A673 (cell line): Measurements from ENCODE around the gene BPIFB2. TPM values are rescaled to one million over a fixed set of nuclear protein-coding genes. Genes with fewer than 3 reads are reported as not detected.

Source experiments
- BruUV-seq: library from RNA; stranded (reverse); fragments of 400-500 nt; replicated peaks from 2 replicates; lab custom pipeline; 2021; lab: Mats Ljungman, UMichigan
- CTCF ChIA-PET: fragments of 300-600 bp; sonication (Branson Sonifier 250); formaldehyde crosslinking; loops from one replicate; lab custom pipeline; 2022; ENCODE audit warnings: antibody characterized with exemption; lab: Charles Lee
- POLR2A ChIA-PET: fragments of 300-600 bp; sonication (Branson Sonifier 250); formaldehyde crosslinking; loops from one replicate; lab custom pipeline; 2022; ENCODE audit warnings: antibody characterized with exemption; ENCODE audit not compliant: low non-redundant PET; lab: Charles Lee
- DNase-seq: peaks from one replicate; pipeline ENCODE4 v3.0.0-alpha.2; 2015; ENCODE audit warnings: low spot score
- H3K27ac ChIP-seq: fragments of 200-600 bp; sonication (generic); 2 replicates; pipeline ENCODE4 v1.5.1; 2016; ENCODE audit warnings: mixed run types, low read depth, mild to moderate bottlenecking, mixed read lengths, antibody characterized with exemption, low read length; ENCODE audit not compliant: poor library complexity, severe bottlenecking
- H3K27me3 ChIP-seq: fragments of 200-600 bp; sonication (generic); replicated peaks from 2 replicates; pipeline ENCODE4 v1.6.1; 2017; ENCODE audit warnings: mixed run types, low read depth, mild to moderate bottlenecking, mixed read lengths, antibody characterized with exemption, low read length; ENCODE audit not compliant: insufficient read depth, poor library complexity
- H3K36me3 ChIP-seq: fragments of 200-600 bp; sonication (generic); 2 replicates; pipeline ENCODE4 v1.6.1; 2016; ENCODE audit warnings: mixed run types, mild to moderate bottlenecking, mixed read lengths, antibody characterized with exemption, low read length; ENCODE audit not compliant: insufficient read depth, poor library complexity, severe bottlenecking
- H3K4me1 ChIP-seq: fragments of 200-600 bp; sonication (generic); 2 replicates; pipeline ENCODE4 v1.6.1; 2017; ENCODE audit warnings: mixed run types, mild to moderate bottlenecking, mixed read lengths, antibody characterized with exemption, low read length; ENCODE audit not compliant: insufficient read depth, poor library complexity, severe bottlenecking
- H3K4me3 ChIP-seq: fragments of 200-600 bp; sonication (generic); 2 replicates; pipeline ENCODE4 v1.5.1; 2016; ENCODE audit warnings: low read depth, mixed run types, mild to moderate bottlenecking, mixed read lengths, low read length; ENCODE audit not compliant: poor library complexity, severe bottlenecking
- H3K9me3 ChIP-seq: fragments of 200-600 bp; sonication (generic); 2 replicates; pipeline ENCODE4 v1.6.1; 2016; ENCODE audit warnings: mixed run types, low read depth, mild to moderate bottlenecking, mixed read lengths, antibody characterized with exemption, low read length; ENCODE audit not compliant: poor library complexity, severe bottlenecking
- EZH2 ChIP-seq: fragments of 200-600 bp; sonication (generic); IDR thresholded peaks from 2 replicates; pipeline ENCODE4 v1.6.1; 2017; ENCODE audit warnings: borderline replicate concordance, low read depth, mild to moderate bottlenecking, mixed read lengths, antibody characterized with exemption, low read length; ENCODE audit not compliant: poor library complexity, severe bottlenecking
- intact Hi-C: fragments of 100-400 bp; cut with micrococcal nuclease; formaldehyde crosslinking; loops from one replicate; pipeline ENCODE4 v1.10.0; 2022; ENCODE audit not compliant: unreplicated experiment
- total RNA-seq: library from RNA; stranded (reverse); gene quantifications from 2 replicates; pipeline ENCODE4 v1.2.3, GENCODE V29; 2021
- TF ChIP-seq, protein P1 (sequence below): fragments of 300-800, 200-600 bp; sonication (generic); conservative IDR thresholded peaks from 2 replicates; pipeline ENCODE4 v1.5.1; 2017; ENCODE audit warnings: low read depth, mild to moderate bottlenecking, antibody characterized with exemption, low read length, moderate library complexity, mixed read lengths

BPIFB2 gene
- total RNA-seq, 1 experiment from 2014 or later = not detected

- H3K4me1 ChIP-seq = no peaks in the 10 kb centered on the region
- no peaks in the 10 kb centered on the region for H3K9me3 ChIP-seq
- POLR2A ChIA-PET = no interaction called here
- CTCF ChIA-PET = no interaction called here
- BruUV-seq = no TSS peak
- TF ChIP-seq, protein P1, sequence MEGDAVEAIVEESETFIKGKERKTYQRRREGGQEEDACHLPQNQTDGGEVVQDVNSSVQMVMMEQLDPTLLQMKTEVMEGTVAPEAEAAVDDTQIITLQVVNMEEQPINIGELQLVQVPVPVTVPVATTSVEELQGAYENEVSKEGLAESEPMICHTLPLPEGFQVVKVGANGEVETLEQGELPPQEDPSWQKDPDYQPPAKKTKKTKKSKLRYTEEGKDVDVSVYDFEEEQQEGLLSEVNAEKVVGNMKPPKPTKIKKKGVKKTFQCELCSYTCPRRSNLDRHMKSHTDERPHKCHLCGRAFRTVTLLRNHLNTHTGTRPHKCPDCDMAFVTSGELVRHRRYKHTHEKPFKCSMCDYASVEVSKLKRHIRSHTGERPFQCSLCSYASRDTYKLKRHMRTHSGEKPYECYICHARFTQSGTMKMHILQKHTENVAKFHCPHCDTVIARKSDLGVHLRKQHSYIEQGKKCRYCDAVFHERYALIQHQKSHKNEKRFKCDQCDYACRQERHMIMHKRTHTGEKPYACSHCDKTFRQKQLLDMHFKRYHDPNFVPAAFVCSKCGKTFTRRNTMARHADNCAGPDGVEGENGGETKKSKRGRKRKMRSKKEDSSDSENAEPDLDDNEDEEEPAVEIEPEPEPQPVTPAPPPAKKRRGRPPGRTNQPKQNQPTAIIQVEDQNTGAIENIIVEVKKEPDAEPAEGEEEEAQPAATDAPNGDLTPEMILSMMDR = no peak
- TF ChIP-seq EZH2 = no peak
- intact Hi-C loops = no loop called here
- no peak overlapping the region for H3K27ac ChIP-seq
- DNase-seq = no peak
- H3K36me3 ChIP-seq = no peaks in the 10 kb centered on the region
- no peaks in the 10 kb centered on the region for H3K27me3 ChIP-seq
- H3K4me3 ChIP-seq = no peak overlapping the region
Observed at GRCh38 chr20:33054381-33054780, 46.9 kb downstream of the BPIFB2 start.

GRCh38 chr20:33054791-33055190 is 47.3 kb downstream of the BPIFB2 start:
- intact Hi-C loops = no loop called here
- no peak for DNase-seq
- Histone ChIP-seq H3K4me3 (no peak overlapping the region), H3K4me1 (no peaks in the 10 kb centered on the region), H3K9me3 (no peaks in the 10 kb centered on the region), H3K36me3 (no peaks in the 10 kb centered on the region), H3K27ac (no peak overlapping the region), H3K27me3 (no peaks in the 10 kb centered on the region)
- TF ChIP-seq EZH2 = no peak
- TF ChIP-seq, protein P1 = no peak
- BruUV-seq = no TSS peak
- ChIA-PET CTCF (no interaction called here), POLR2A (no interaction called here)

- ChIA-PET POLR2A (no interaction called here), CTCF (no interaction called here)
- H3K4me3 ChIP-seq = no peak overlapping the region
- no TSS peak for BruUV-seq
- no peaks in the 10 kb centered on the region for H3K4me1 ChIP-seq
- H3K36me3 ChIP-seq = no peaks in the 10 kb centered on the region
- TF ChIP-seq, protein P1 = no peak
- TF ChIP-seq EZH2 = no peak
- H3K27me3 ChIP-seq = no peaks in the 10 kb centered on the region
- no peak for DNase-seq
- H3K27ac ChIP-seq = no peak overlapping the region
- H3K9me3 ChIP-seq = no peaks in the 10 kb centered on the region
- intact Hi-C loops = no loop called here
Observed at GRCh38 chr20:33059136-33059535, 51.6 kb downstream of the BPIFB2 start.
